ENCODE results near the gene ATP11A.

The ATP11A gene

DNA sequence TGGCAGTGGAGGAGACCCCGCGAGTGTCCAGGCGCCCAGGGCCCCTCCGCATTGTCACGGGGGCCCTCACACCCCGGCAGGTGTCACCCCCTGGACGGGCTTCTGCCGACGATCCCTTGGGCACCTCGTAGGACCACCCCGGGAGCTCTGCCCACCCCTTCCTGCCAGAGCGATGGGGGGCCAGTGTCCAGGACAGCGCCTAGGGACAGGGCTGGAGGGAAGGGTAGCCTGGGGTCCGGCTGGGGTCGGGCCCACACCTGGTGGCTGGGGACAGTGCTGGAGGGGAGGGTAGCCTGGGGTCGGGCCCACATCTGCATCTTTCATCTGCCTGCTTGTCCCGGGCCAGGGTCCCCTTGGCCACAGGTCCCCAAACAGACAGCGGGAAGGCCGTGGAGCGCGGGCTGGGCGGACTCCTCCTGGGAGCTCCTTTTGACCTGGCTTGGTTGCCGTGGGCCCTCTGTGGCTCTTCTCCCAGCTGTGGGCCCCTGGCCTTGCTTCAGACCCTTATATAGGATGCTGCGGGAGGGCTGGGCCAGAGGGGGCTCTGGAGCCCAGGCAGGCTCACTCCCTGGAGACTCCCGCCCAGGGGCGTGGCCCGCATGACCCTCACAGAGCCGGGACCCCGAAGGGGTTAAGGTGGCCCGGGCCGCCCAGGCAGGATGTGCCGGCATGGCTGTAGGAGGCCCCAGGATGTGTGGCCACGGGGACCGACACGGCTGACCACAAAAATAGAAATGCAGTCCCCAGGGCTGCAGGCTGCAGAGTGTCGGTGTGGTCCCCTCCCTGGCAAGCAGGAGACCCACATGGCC, 205.0 kb downstream of the ATP11A start:
- Histone ChIP-seq H3K4me1 (ENCODE audit: insufficient read depth, low read length) (peaks cover 28% of the 10 kb centered on the region), H3K9ac (ENCODE audit: low read depth, low read length) (peak overlapping the region; percentile 64; the same call in 1 of the 2 replicates), H3K9me3 (ENCODE audit: control insufficient read depth, insufficient read depth, low read length) (no peaks in the 10 kb centered on the region), H3K36me3 (ENCODE audit: insufficient read depth, low read length) (no peaks in the 10 kb centered on the region)

- H3K9ac ChIP-seq (ENCODE audit: low read depth, low read length) = peak overlapping the region; percentile 64; the same call in 1 of the 2 replicates
- no peaks in the 10 kb centered on the region for H3K36me3 ChIP-seq (ENCODE audit: insufficient read depth, low read length)
- peaks cover 28% of the 10 kb centered on the region for H3K4me1 ChIP-seq (ENCODE audit: insufficient read depth, low read length)
- no peaks in the 10 kb centered on the region for H3K9me3 ChIP-seq (ENCODE audit: control insufficient read depth, insufficient read depth, low read length)
Measured at GRCh38 chr13:112895521-112896465, 206.0 kb downstream of the ATP11A start.

DNA sequence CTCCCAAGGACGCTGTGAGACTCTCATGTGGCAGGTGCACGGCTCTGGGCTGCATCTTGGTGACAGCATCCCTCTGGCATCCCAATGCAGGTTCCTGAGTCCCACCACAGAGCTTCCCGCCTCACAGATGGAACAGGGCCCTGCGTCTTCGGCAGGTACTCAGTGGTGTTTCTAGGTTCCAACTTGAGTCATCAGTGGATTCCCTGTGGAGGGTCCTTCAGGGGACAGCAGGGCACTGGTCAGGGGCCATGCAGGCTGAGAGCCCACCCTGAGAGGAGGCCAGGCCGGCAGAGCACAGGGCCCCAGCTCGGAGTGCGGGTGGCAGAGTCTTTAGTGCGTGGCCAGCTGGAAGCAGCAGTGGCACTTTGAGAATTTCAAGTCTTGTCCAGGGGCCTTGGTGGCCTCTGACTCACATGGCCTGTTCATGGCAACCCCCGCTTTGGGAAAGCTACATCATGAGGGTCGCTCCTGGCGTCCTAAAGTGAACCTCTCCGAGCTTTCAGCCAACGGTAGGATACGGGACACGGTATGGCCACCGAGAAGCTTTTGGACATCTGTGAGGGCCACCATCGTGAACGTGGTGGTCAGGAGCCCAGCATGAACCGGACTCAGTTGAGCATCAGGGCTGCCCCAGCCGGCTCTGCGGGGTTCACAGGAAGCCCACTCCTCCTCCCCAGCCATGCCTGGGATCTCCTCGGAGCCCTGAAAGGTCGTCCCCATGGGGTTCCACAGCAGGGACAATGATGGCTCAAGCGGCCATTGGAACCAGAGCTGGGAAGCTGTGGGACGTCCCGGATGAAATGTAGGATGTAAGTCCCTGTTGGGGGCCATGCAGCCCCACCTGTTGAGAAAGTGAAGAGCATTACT, 207.1 kb downstream of the ATP11A start:
- H3K36me3 ChIP-seq (ENCODE audit: insufficient read depth, low read length) = no peaks in the 10 kb centered on the region
- no peaks in the 10 kb centered on the region for H3K9me3 ChIP-seq (ENCODE audit: control insufficient read depth, insufficient read depth, low read length)

GRCh38 chr13:112897603-112897955, 207.7 kb downstream of the ATP11A start:
- H3K4me1 ChIP-seq (ENCODE audit: insufficient read depth, low read length) = peaks cover 15% of the 10 kb centered on the region
- H3K9ac ChIP-seq (ENCODE audit: low read depth, low read length) = no peak overlapping the region
- H3K9me3 ChIP-seq (ENCODE audit: control insufficient read depth, insufficient read depth, low read length) = no peaks in the 10 kb centered on the region
- no peaks in the 10 kb centered on the region for H3K36me3 ChIP-seq (ENCODE audit: insufficient read depth, low read length)

More for the DNA sequence above, 207.1 kb downstream of the ATP11A start:
- Histone ChIP-seq H3K4me1 (ENCODE audit: insufficient read depth, low read length) (peaks cover 21% of the 10 kb centered on the region), H3K9ac (ENCODE audit: low read depth, low read length) (no peak overlapping the region)

- no peaks in the 10 kb centered on the region for H3K9me3 ChIP-seq (ENCODE audit: control insufficient read depth, insufficient read depth, low read length)
Measured at GRCh38 chr13:112897956-112898620, 208.2 kb downstream of the ATP11A start.

GRCh38 chr13:112898621-112899280, 208.9 kb downstream of the ATP11A start:
- no peaks in the 10 kb centered on the region for H3K36me3 ChIP-seq (ENCODE audit: insufficient read depth, low read length)
- no peaks in the 10 kb centered on the region for H3K9me3 ChIP-seq (ENCODE audit: control insufficient read depth, insufficient read depth, low read length)
- peaks cover 4% of the 10 kb centered on the region; the same call in 1 of the 2 replicates for H3K4me1 ChIP-seq (ENCODE audit: insufficient read depth, low read length)
- no peak overlapping the region for H3K9ac ChIP-seq (ENCODE audit: low read depth, low read length)

More at GRCh38 chr13:112897956-112898620, 208.2 kb downstream of the ATP11A start:
- Histone ChIP-seq H3K36me3 (ENCODE audit: insufficient read depth, low read length) (no peaks in the 10 kb centered on the region), H3K9ac (ENCODE audit: low read depth, low read length) (no peak overlapping the region), H3K4me1 (ENCODE audit: insufficient read depth, low read length) (peaks cover 10% of the 10 kb centered on the region)

DNA sequence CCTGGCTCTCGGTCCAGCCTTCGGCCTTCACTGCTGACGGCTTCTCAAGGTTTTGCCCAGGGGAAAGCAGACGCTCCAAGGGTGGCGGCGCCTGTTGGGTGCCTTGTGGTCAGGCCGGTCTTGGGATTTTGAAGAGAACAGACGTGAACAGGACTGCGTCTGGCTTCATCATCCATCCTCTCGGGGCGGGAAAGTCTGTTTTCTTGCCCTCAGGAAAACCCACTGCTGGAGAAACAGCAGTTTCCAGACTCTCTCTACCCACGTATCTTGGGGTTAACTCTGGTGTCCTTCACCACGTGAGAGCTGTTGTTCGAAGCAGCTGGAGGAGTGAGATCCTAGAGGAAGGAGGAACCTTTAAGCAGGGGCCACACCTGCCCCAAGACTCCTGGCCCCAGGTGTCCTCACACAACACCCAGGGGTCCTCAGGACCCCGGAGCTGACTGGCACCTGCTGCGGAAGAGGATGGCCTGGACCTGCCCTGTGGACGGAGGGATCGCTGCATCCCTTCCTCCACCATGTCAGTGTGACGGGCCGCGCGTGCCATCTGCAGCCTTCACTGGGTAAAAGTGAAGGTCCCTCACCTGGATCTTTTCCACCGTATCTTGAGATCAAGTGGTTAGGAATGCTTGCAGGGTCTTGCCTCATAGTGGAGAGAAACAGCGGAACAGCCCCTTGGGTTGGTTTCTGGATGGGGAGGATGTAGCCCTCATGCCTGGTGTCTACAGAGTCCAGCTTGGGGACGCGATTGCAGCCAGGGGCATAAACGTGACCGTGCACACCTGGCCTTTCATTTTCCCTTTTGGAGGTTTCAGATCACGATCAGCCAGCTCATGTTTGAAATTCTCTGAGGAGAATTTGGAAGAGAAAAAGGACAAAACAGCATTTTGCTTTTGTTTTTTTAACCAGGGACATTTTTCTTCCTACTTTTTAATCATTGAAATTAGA, 209.7 kb downstream of the ATP11A start:
- Histone ChIP-seq H3K9ac (ENCODE audit: low read depth, low read length) (no peak overlapping the region), H3K36me3 (ENCODE audit: insufficient read depth, low read length) (no peaks in the 10 kb centered on the region), H3K9me3 (ENCODE audit: control insufficient read depth, insufficient read depth, low read length) (peaks cover 3% of the 10 kb centered on the region; the same call in 1 of the 2 replicates), H3K4me1 (ENCODE audit: insufficient read depth, low read length) (peaks cover 4% of the 10 kb centered on the region; the same call in 1 of the 2 replicates)

DNA sequence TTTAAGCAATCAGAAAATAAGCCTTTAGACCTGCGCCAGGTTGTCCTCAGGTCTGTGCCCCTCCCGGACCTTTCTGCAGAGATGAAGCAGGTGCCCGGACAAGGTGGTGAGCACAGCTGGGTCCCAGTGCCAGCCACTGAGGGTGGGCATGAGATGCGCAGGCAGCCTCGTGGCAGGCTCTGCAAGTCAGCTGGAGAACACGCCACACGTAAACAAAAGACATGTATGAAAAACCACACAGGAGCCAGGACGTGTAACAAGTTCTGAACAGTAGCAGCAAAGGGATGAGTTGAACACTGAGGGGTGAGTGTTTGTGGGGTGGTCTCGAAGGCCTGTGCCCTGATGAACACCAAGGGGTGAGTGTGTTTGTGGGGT, 210.4 kb downstream of the ATP11A start:
- Histone ChIP-seq H3K9me3 (ENCODE audit: control insufficient read depth, insufficient read depth, low read length) (peaks cover 9% of the 10 kb centered on the region; the same call in 1 of the 2 replicates), H3K9ac (ENCODE audit: low read depth, low read length) (no peak overlapping the region), H3K4me1 (ENCODE audit: insufficient read depth, low read length) (peaks cover 4% of the 10 kb centered on the region; the same call in 1 of the 2 replicates), H3K36me3 (ENCODE audit: insufficient read depth, low read length) (no peaks in the 10 kb centered on the region)

DNA sequence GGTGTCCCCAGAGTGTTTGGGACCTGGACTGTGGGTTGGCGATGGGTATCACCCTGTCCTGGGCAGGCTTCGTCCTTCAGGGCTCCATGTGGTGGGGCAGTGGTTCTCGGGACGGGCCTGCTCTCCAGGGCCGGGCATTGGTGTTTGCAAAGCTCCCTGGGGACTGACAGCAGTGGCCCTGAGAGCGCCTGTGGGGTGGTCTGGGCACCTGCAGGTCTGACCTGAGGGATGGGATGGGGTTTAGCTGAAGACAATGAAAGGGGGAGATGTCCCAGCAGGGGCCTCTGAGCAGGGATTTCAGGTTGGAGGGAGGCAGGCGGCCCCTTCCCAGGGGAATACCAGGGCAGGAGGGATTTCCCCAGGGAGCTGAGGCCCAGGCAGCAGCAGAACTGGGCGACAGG, 210.9 kb downstream of the ATP11A start:
- peaks cover 5% of the 10 kb centered on the region for H3K4me1 ChIP-seq (ENCODE audit: insufficient read depth, low read length)
- no peaks in the 10 kb centered on the region for H3K36me3 ChIP-seq (ENCODE audit: insufficient read depth, low read length)
- no peak overlapping the region for H3K9ac ChIP-seq (ENCODE audit: low read depth, low read length)
- peaks cover 14% of the 10 kb centered on the region; the same call in 1 of the 2 replicates for H3K9me3 ChIP-seq (ENCODE audit: control insufficient read depth, insufficient read depth, low read length)

DNA sequence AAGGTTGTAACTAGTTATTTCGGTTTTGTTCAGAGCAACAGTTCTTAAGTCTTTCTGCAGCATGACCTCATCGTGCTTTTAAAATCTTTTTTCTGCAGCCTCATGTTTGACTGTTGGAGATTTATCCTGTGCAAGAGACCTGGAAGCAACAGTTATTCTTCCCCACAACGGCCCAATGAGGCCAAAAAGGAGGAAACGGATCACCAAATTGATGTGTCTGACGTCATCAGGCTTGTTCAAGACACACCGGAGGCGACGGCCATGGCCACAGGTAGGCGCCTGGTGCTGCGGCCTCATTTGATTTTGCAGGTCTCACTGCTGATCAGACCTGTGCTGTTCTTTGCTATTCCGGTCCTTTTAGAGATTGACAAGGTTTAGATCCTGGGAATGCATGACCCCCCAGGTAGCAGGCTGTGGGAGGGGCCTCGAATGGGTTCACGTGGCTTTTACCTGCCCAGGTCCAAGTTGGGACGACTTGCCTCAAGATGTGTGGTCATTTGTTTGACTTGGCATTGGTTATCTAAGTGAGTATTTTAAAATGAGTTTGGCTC, 212.3 kb downstream of the ATP11A start:
- Histone ChIP-seq H3K9ac (ENCODE audit: low read depth, low read length) (no peak overlapping the region), H3K9me3 (ENCODE audit: control insufficient read depth, insufficient read depth, low read length) (peaks cover 15% of the 10 kb centered on the region; the same call in 1 of the 2 replicates), H3K36me3 (ENCODE audit: insufficient read depth, low read length) (no peaks in the 10 kb centered on the region), H3K4me1 (ENCODE audit: insufficient read depth, low read length) (peaks cover 11% of the 10 kb centered on the region)

DNA sequence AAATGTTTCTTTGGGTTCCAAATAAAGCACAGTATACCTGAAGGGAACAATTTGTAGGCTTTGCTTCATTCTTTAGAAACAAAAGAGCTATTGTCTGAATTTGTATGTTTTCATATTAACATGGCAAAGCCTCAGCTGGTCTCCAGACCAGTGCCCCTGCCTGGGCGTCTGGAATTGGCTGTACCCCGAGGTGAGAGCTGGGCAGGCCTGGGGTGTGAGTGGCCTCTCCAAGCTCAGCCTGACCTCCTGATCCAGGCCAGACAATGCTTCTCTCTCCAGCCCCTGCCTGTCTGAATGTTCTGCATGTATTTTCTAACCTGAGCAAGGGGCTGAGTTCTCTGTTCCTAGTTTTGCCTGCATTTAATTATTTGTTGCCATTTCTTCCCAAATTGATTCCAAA, 212.8 kb downstream of the ATP11A start:
- Histone ChIP-seq H3K9me3 (ENCODE audit: control insufficient read depth, insufficient read depth, low read length) (peaks cover 15% of the 10 kb centered on the region; the same call in 1 of the 2 replicates), H3K4me1 (ENCODE audit: insufficient read depth, low read length) (peaks cover 11% of the 10 kb centered on the region), H3K9ac (ENCODE audit: low read depth, low read length) (no peak overlapping the region), H3K36me3 (ENCODE audit: insufficient read depth, low read length) (no peaks in the 10 kb centered on the region)

GRCh38 chr13:112903071-112903577, 213.3 kb downstream of the ATP11A start:
- H3K9me3 ChIP-seq (ENCODE audit: control insufficient read depth, insufficient read depth, low read length) = peaks cover 15% of the 10 kb centered on the region; the same call in 1 of the 2 replicates
- peaks cover 11% of the 10 kb centered on the region for H3K4me1 ChIP-seq (ENCODE audit: insufficient read depth, low read length)
- no peak overlapping the region for H3K9ac ChIP-seq (ENCODE audit: low read depth, low read length)
- H3K36me3 ChIP-seq (ENCODE audit: insufficient read depth, low read length) = no peaks in the 10 kb centered on the region

All from ES-I3 (cell line).